Stimulated activated CD8-positive, alpha-beta memory T cell treated with anti-CD3 and anti-CD28 coated beads, Interleukin-12 subunit alpha, Interleukin-12 subunit beta, amount 100 ng/mL, for 1 hour (primary cell): ENCODE data around the gene SLC25A10.

Experiments
- DNase-seq: peaks from one replicate; pipeline ENCODE4 v3.0.0-alpha.2; 2020; ENCODE audit warnings: low read depth

The SLC25A10 gene

GRCh38 chr17:81706757-81707624 lies 5.1 kb upstream of the SLC25A10 start:
- DNase-seq, result no peak

GRCh38 chr17:81707725-81708646 lies 4.1 kb upstream of the SLC25A10 start:
- no peak for DNase-seq

- DNase-seq, result no peak
Measured at GRCh38 chr17:81708739-81709185, 3.3 kb upstream of the SLC25A10 start.

- no peak for DNase-seq
Measured at GRCh38 chr17:81710514-81711308, 1.4 kb upstream of the SLC25A10 start.

- DNase-seq, result no peak
Measured at GRCh38 chr17:81712468-81713003, 452 bp downstream of the SLC25A10 start.

- no peak for DNase-seq
Measured at GRCh38 chr17:81713004-81713555, 996 bp downstream of the SLC25A10 start.

- DNase-seq, result no peak
Measured at GRCh38 chr17:81713556-81714411, 1.7 kb downstream of the SLC25A10 start.

GRCh38 chr17:81714412-81715106 lies 2.5 kb downstream of the SLC25A10 start:
- DNase-seq, result no peak

- DNase-seq, result no peak
Measured at GRCh38 chr17:81715107-81715871, 3.2 kb downstream of the SLC25A10 start.

- DNase-seq, result no peak
Measured at GRCh38 chr17:81715872-81716673, 4.0 kb downstream of the SLC25A10 start.

- no peak for DNase-seq
Measured at GRCh38 chr17:81716674-81716996, 4.6 kb downstream of the SLC25A10 start.

GRCh38 chr17:81717049-81717765 lies 5.1 kb downstream of the SLC25A10 start:
- DNase-seq, result no peak

GRCh38 chr17:81717766-81718089 lies 5.6 kb downstream of the SLC25A10 start:
- DNase-seq, result no peak

- no peak for DNase-seq
Measured at GRCh38 chr17:81719410-81720266, 7.6 kb downstream of the SLC25A10 start.

GRCh38 chr17:81720267-81721071 lies 8.4 kb downstream of the SLC25A10 start:
- no peak for DNase-seq
